GM19467 (cell line): ENCODE measurements around the gene PIK3C2G.

ENCODE experiments used
- ATAC-seq: cut with Tn5 transposase; IDR thresholded peaks from one replicate; pipeline ENCODE4 v1.9.1; 2021; ENCODE audit warnings: mild to moderate bottlenecking, moderate library complexity; ENCODE audit not compliant: unreplicated experiment

The PIK3C2G gene

GRCh38 chr12:18340786-18341185 is 79.5 kb downstream of the PIK3C2G start:
- no peak for ATAC-seq

- no peak for ATAC-seq
These were observed 82.4 kb downstream of the PIK3C2G start for GRCh38 chr12:18343708-18344107.

GRCh38 chr12:18345021-18345735 is 83.9 kb downstream of the PIK3C2G start:
- ATAC-seq, result no peak

- no peak for ATAC-seq
These were observed 91.0 kb downstream of the PIK3C2G start for GRCh38 chr12:18352312-18352711.

- no peak for ATAC-seq
These were observed 94.1 kb downstream of the PIK3C2G start for GRCh38 chr12:18355429-18355828.

- no peak for ATAC-seq
These were observed 96.8 kb downstream of the PIK3C2G start for GRCh38 chr12:18358077-18358476.

- ATAC-seq, result no peak
These were observed 97.6 kb downstream of the PIK3C2G start for GRCh38 chr12:18358930-18359329.

GRCh38 chr12:18361433-18361832 is 100.1 kb downstream of the PIK3C2G start:
- no peak for ATAC-seq

- ATAC-seq, result no peak
These were observed 102.0 kb downstream of the PIK3C2G start for GRCh38 chr12:18363321-18363720.

GRCh38 chr12:18368594-18368993 is 107.3 kb downstream of the PIK3C2G start:
- no peak for ATAC-seq

- no peak for ATAC-seq
These were observed 111.9 kb downstream of the PIK3C2G start for GRCh38 chr12:18373181-18373580.

- ATAC-seq, result no peak
These were observed 113.8 kb downstream of the PIK3C2G start for GRCh38 chr12:18375131-18375530.

- no peak for ATAC-seq
These were observed 114.3 kb downstream of the PIK3C2G start for GRCh38 chr12:18375583-18375982.

GRCh38 chr12:18382236-18382885 is 121.0 kb downstream of the PIK3C2G start:
- ATAC-seq, result no peak

GRCh38 chr12:18383203-18383602 is 121.9 kb downstream of the PIK3C2G start:
- ATAC-seq, result no peak

GRCh38 chr12:18387706-18388105 is 126.4 kb downstream of the PIK3C2G start:
- no peak for ATAC-seq

- no peak for ATAC-seq
These were observed 128.5 kb downstream of the PIK3C2G start for GRCh38 chr12:18389820-18390219.

GRCh38 chr12:18391151-18391550 is 129.8 kb downstream of the PIK3C2G start:
- ATAC-seq, result no peak

- no peak for ATAC-seq
These were observed 133.4 kb downstream of the PIK3C2G start for GRCh38 chr12:18394742-18395141.

GRCh38 chr12:18400186-18400585 is 138.9 kb downstream of the PIK3C2G start:
- ATAC-seq, result no peak

- no peak for ATAC-seq
These were observed 141.7 kb downstream of the PIK3C2G start for GRCh38 chr12:18402872-18403611.

GRCh38 chr12:18411453-18411852 is 150.1 kb downstream of the PIK3C2G start:
- no peak for ATAC-seq
